ENCODE measurements around the gene CCDC177. TPM values are rescaled to one million over a fixed set of nuclear protein-coding genes. Genes with fewer than 3 reads are reported as not detected.

The CCDC177 gene
- polyA plus RNA-seq, 1 donor from 2014 or later, result 3.2 TPM

DNA sequence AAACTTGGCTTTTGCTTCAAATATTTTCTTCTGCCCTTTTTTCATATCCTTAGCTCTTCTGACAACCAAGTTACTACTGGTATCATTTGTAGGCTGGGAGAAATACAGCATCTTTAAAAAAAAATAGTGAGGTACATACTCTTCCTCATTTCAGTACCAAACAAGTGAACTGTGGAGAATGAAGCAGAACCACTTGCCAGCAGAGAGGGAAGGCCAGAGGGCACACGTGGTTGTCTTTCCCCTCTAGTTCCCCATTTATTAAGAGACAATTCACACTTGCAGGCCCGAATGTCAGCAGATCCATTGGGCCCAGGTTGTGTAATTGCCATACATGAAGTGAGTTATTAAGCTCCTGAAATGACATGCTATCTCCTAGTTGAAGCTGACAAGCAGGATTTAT lies 39.9 kb upstream of the CCDC177 start:
- Histone ChIP-seq H4K20me1 (ENCODE audit: insufficient read depth) (no peaks in the 10 kb centered on the region), H3K4me3 (ENCODE audit: low read length) (peak overlapping the region; percentile 92), H3K27me3 (ENCODE audit: insufficient read depth, low read depth, low read length) (no peaks in the 10 kb centered on the region), H3K79me2 (replicated peaks; ENCODE audit: insufficient read depth, low read length) (peaks cover 64% of the 10 kb centered on the region), H3K9me3 (ENCODE audit: low read length) (no peaks in the 10 kb centered on the region), H2AFZ (ENCODE audit: low read depth, low read length) (no peak overlapping the region), H3K9me2 (ENCODE audit: insufficient read depth, low read length) (no peaks in the 10 kb centered on the region), H3K27ac (ENCODE audit: low read length) (no peak overlapping the region), H3K36me3 (ENCODE audit: insufficient read depth, low read length) (no peaks in the 10 kb centered on the region), H3K9ac (ENCODE audit: low read length) (no peak overlapping the region), H3F3A (ENCODE audit: insufficient read depth, low read length, poor library complexity, severe bottlenecking) (no peaks in the 10 kb centered on the region), H3K4me2 (ENCODE audit: low read length) (no peak overlapping the region)
- TF ChIP-seq POLR2AphosphoS5 (IDR thresholded peaks at IDR 0.05) (no peak), TAF1 (IDR thresholded peaks at IDR 0.05; ENCODE audit: low read depth) (no peak), EP300 (conservative IDR thresholded peaks at IDR 0.05; ENCODE audit: poor library complexity, severe bottlenecking) (no peak), RAD21 (conservative IDR thresholded peaks at IDR 0.05) (no peak), EZH2 (IDR thresholded peaks at IDR 0.05; ENCODE audit: borderline replicate concordance, insufficient read depth, low read length, poor library complexity, severe bottlenecking) (no peak), MXI1 (conservative IDR thresholded peaks at IDR 0.05; ENCODE audit: poor library complexity, severe bottlenecking) (no peak), SMC3 (conservative IDR thresholded peaks at IDR 0.05; ENCODE audit: poor library complexity) (no peak), CTCF (IDR thresholded peaks at IDR 0.05; ENCODE audit: poor library complexity, severe bottlenecking) (no peak)
- TF ChIP-seq, protein P1, sequence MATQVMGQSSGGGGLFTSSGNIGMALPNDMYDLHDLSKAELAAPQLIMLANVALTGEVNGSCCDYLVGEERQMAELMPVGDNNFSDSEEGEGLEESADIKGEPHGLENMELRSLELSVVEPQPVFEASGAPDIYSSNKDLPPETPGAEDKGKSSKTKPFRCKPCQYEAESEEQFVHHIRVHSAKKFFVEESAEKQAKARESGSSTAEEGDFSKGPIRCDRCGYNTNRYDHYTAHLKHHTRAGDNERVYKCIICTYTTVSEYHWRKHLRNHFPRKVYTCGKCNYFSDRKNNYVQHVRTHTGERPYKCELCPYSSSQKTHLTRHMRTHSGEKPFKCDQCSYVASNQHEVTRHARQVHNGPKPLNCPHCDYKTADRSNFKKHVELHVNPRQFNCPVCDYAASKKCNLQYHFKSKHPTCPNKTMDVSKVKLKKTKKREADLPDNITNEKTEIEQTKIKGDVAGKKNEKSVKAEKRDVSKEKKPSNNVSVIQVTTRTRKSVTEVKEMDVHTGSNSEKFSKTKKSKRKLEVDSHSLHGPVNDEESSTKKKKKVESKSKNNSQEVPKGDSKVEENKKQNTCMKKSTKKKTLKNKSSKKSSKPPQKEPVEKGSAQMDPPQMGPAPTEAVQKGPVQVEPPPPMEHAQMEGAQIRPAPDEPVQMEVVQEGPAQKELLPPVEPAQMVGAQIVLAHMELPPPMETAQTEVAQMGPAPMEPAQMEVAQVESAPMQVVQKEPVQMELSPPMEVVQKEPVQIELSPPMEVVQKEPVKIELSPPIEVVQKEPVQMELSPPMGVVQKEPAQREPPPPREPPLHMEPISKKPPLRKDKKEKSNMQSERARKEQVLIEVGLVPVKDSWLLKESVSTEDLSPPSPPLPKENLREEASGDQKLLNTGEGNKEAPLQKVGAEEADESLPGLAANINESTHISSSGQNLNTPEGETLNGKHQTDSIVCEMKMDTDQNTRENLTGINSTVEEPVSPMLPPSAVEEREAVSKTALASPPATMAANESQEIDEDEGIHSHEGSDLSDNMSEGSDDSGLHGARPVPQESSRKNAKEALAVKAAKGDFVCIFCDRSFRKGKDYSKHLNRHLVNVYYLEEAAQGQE (IDR thresholded peaks at IDR 0.05; ENCODE audit: borderline replicate concordance), result no peak

GRCh38 chr14:69613312-69614073 lies 38.8 kb upstream of the CCDC177 start:
- H3K9me3 ChIP-seq (ENCODE audit: low read length), result no peaks in the 10 kb centered on the region
- H3K9me2 ChIP-seq (ENCODE audit: insufficient read depth, low read length), result no peaks in the 10 kb centered on the region
- H3K27ac ChIP-seq (ENCODE audit: low read length), result no peak overlapping the region

More at GRCh38 chr14:69613312-69614073, 38.8 kb upstream of the CCDC177 start:
- Histone ChIP-seq H3K36me3 (ENCODE audit: insufficient read depth, low read length) (no peaks in the 10 kb centered on the region), H3F3A (ENCODE audit: insufficient read depth, low read length, poor library complexity, severe bottlenecking) (no peaks in the 10 kb centered on the region), H3K4me2 (ENCODE audit: low read length) (peak overlapping the region; percentile 77), H3K4me3 (ENCODE audit: low read length) (peak overlapping the region; percentile 92), H3K27me3 (ENCODE audit: insufficient read depth, low read depth, low read length) (no peaks in the 10 kb centered on the region), H3K9ac (ENCODE audit: low read length) (peak overlapping the region; percentile 80), H2AFZ (ENCODE audit: low read depth, low read length) (no peak overlapping the region), H4K20me1 (ENCODE audit: insufficient read depth) (no peaks in the 10 kb centered on the region), H3K79me2 (replicated peaks; ENCODE audit: insufficient read depth, low read length) (peaks cover 54% of the 10 kb centered on the region)
- TF ChIP-seq EZH2 (IDR thresholded peaks at IDR 0.05; ENCODE audit: borderline replicate concordance, insufficient read depth, low read length, poor library complexity, severe bottlenecking) (no peak), CTCF (IDR thresholded peaks at IDR 0.05; ENCODE audit: poor library complexity, severe bottlenecking) (no peak), EP300 (conservative IDR thresholded peaks at IDR 0.05; ENCODE audit: poor library complexity, severe bottlenecking) (no peak), TAF1 (IDR thresholded peaks at IDR 0.05; ENCODE audit: low read depth) (no peak), POLR2AphosphoS5 (IDR thresholded peaks at IDR 0.05) (no peak), SMC3 (conservative IDR thresholded peaks at IDR 0.05; ENCODE audit: poor library complexity) (no peak)
- TF ChIP-seq, protein P1 (IDR thresholded peaks at IDR 0.05; ENCODE audit: borderline replicate concordance), result no peak
